ENCODE measurements around the gene RANBP10.

- TF ChIP-seq CTCF (IDR thresholded peaks at IDR 0.05): no peak
- TF ChIP-seq EP300 (IDR thresholded peaks at IDR 0.05): no peak
These were observed 56.8 kb downstream of the RANBP10 start for GRCh38 chr16:67749436-67750078.
